Loucy (cell line): Measurements from ENCODE around the gene RILPL1.

ENCODE experiments used
- EZH2phosphoT487 ChIP-seq: fragments of 200-600 bp; IDR thresholded peaks from 2 replicates; pipeline ENCODE4 v1.6.1; 2018; ENCODE audit warnings: antibody characterized with exemption, mild to moderate bottlenecking, moderate library complexity, borderline replicate concordance
- TF ChIP-seq, protein P1 (sequence below): fragments of 200-600 bp; sonication (generic); conservative IDR thresholded peaks from 2 replicates; pipeline ENCODE4 v1.5.1; 2014; ENCODE audit warnings: mild to moderate bottlenecking, antibody characterized with exemption, low read length

- TF ChIP-seq, protein P1, sequence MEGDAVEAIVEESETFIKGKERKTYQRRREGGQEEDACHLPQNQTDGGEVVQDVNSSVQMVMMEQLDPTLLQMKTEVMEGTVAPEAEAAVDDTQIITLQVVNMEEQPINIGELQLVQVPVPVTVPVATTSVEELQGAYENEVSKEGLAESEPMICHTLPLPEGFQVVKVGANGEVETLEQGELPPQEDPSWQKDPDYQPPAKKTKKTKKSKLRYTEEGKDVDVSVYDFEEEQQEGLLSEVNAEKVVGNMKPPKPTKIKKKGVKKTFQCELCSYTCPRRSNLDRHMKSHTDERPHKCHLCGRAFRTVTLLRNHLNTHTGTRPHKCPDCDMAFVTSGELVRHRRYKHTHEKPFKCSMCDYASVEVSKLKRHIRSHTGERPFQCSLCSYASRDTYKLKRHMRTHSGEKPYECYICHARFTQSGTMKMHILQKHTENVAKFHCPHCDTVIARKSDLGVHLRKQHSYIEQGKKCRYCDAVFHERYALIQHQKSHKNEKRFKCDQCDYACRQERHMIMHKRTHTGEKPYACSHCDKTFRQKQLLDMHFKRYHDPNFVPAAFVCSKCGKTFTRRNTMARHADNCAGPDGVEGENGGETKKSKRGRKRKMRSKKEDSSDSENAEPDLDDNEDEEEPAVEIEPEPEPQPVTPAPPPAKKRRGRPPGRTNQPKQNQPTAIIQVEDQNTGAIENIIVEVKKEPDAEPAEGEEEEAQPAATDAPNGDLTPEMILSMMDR: no peak
- TF ChIP-seq EZH2phosphoT487: no peak
These were observed 17.2 kb upstream of the RILPL1 start for GRCh38 chr12:123550700-123551099.
